Suprapubic skin (tissue), 4 donors: ENCODE data around the gene ANTXR2. TPM values are rescaled to one million over a fixed set of nuclear protein-coding genes. Genes with fewer than 3 reads are reported as not detected.

Experiments
- DNase-seq, 2 donors: peaks; one replicate each; pipeline ENCODE4 v3.0.0-alpha.2; 2019; ENCODE audit warnings: low spot score in 2 of 2
- H3K27ac ChIP-seq: fragments of 200-600 bp; sonication (generic); one replicate; pipeline ENCODE4 v1.5.1; 2019
- H3K27me3 ChIP-seq: fragments of 200-600 bp; sonication (generic); one replicate; pipeline ENCODE4 v1.5.1; 2019
- H3K36me3 ChIP-seq: fragments of 200-600 bp; sonication (generic); one replicate; pipeline ENCODE4 v1.5.1; 2019
- H3K4me1 ChIP-seq: fragments of 200-600 bp; sonication (generic); one replicate; pipeline ENCODE4 v1.5.1; 2019
- H3K4me3 ChIP-seq: fragments of 200-600 bp; sonication (generic); one replicate; pipeline ENCODE4 v1.5.1; 2019; ENCODE audit warnings: mild to moderate bottlenecking
- H3K9me3 ChIP-seq: fragments of 200-600 bp; sonication (generic); one replicate; pipeline ENCODE4 v1.5.1; 2019
- CTCF ChIP-seq, 2 donors: fragments of 200-600 bp in 1 of 2; fragments of 450-650 bp in 1 of 2; sonication (generic) in 1 of 2; IDR thresholded peaks; one replicate each; pipeline ENCODE4 v1.5.1; 2016 to 2019; ENCODE audit warnings: antibody characterized with exemption in 2 of 2, mild to moderate bottlenecking in 1 of 2, moderate library complexity in 1 of 2
- EP300 ChIP-seq: sonication (generic); formaldehyde crosslinking; IDR thresholded peaks from one replicate; pipeline ENCODE4 v1.6.1; 2017; ENCODE audit warnings: antibody characterized with exemption
- POLR2A ChIP-seq, 2 donors: fragments of 450-650 bp; IDR thresholded peaks; one replicate each; pipeline ENCODE4 v1.6.1; 2017; ENCODE audit warnings: antibody characterized with exemption in 2 of 2, mild to moderate bottlenecking in 2 of 2, moderate library complexity in 2 of 2
- POLR2AphosphoS5 ChIP-seq, 3 donors: sonication (generic); formaldehyde crosslinking; IDR thresholded peaks; one replicate each; pipeline ENCODE4 v1.6.1; 2017; ENCODE audit warnings: antibody characterized with exemption in 3 of 3
- WGBS: methylation state at CpG from one replicate; pipeline ENCODE4 v1.1.5; 2018; 5-methylcytosine and 5-hydroxymethylcytosine counted together
- total RNA-seq, 4 donors: library from RNA; depleted of rRNA; stranded (reverse); fragments of >200 nt; gene quantifications; one replicate each; pipeline ENCODE4 v1.1.0, GENCODE V29; 2016

The ANTXR2 gene
- total RNA-seq, 4 donors from 2014 or later: 9.8 to 22.2 (median 12.8) TPM

- H3K27ac ChIP-seq: no peak overlapping the region
- TF ChIP-seq POLR2A (IDR thresholded peaks at IDR 0.05) (no peak), CTCF (IDR thresholded peaks at IDR 0.05) (no peak)
- no peaks in the 10 kb centered on the region for H3K4me1 ChIP-seq
- H3K36me3 ChIP-seq: peaks cover 17% of the 10 kb centered on the region
- DNase-seq: no peak
- no peaks in the 10 kb centered on the region for H3K9me3 ChIP-seq
- no peak overlapping the region for H3K4me3 ChIP-seq
- WGBS: 93% methylated on average over 1 of the region's 1 CpG
- no peaks in the 10 kb centered on the region for H3K27me3 ChIP-seq
Measured at GRCh38 chr4:79979785-79980437, 93.1 kb downstream of the ANTXR2 start.

GRCh38 chr4:79977131-79977840 lies 95.7 kb downstream of the ANTXR2 start:
- Histone ChIP-seq H3K4me3 (no peak overlapping the region), H3K27ac (no peak overlapping the region), H3K9me3 (no peaks in the 10 kb centered on the region), H3K36me3 (peaks cover 17% of the 10 kb centered on the region), H3K4me1 (no peaks in the 10 kb centered on the region), H3K27me3 (no peaks in the 10 kb centered on the region)
- no peak for TF ChIP-seq POLR2A (IDR thresholded peaks at IDR 0.05)
- TF ChIP-seq POLR2AphosphoS5 (IDR thresholded peaks at IDR 0.05): no peak
- TF ChIP-seq EP300: no peak
- TF ChIP-seq CTCF (IDR thresholded peaks at IDR 0.05): no peak
- 95% methylated on average over 7 of the region's 7 CpGs for WGBS
- DNase-seq: no peak

- Histone ChIP-seq H3K27ac (no peak overlapping the region), H3K4me1 (no peaks in the 10 kb centered on the region), H3K4me3 (peak overlapping the region; percentile 17), H3K9me3 (no peaks in the 10 kb centered on the region), H3K27me3 (no peaks in the 10 kb centered on the region), H3K36me3 (peaks cover 8% of the 10 kb centered on the region)
- TF ChIP-seq POLR2A (IDR thresholded peaks at IDR 0.05): no peak
- TF ChIP-seq EP300: no peak
- TF ChIP-seq POLR2AphosphoS5 (IDR thresholded peaks at IDR 0.05): no peak
- TF ChIP-seq CTCF (IDR thresholded peaks at IDR 0.05): no peak
- WGBS: 67% methylated on average over 60 of the region's 60 CpGs
- no peak for DNase-seq
Measured at GRCh38 chr4:79964400-79965211, 108.4 kb downstream of the ANTXR2 start.

GRCh38 chr4:79964020-79964399 lies 109.0 kb downstream of the ANTXR2 start:
- H3K9me3 ChIP-seq: no peaks in the 10 kb centered on the region
- no peak overlapping the region for H3K27ac ChIP-seq
- no peak overlapping the region for H3K4me3 ChIP-seq
- H3K4me1 ChIP-seq: no peaks in the 10 kb centered on the region
- no peaks in the 10 kb centered on the region for H3K27me3 ChIP-seq
- TF ChIP-seq CTCF (IDR thresholded peaks at IDR 0.05) (no peak), POLR2AphosphoS5 (IDR thresholded peaks at IDR 0.05) (no peak), EP300 (no peak), POLR2A (IDR thresholded peaks at IDR 0.05) (no peak)
- WGBS: 93% methylated on average over 8 of the region's 8 CpGs
- H3K36me3 ChIP-seq: peaks cover 8% of the 10 kb centered on the region
- DNase-seq: no peak

GRCh38 chr4:79959652-79960051 lies 113.4 kb downstream of the ANTXR2 start:
- DNase-seq: no peak
- Histone ChIP-seq H3K4me3 (no peak overlapping the region), H3K36me3 (peaks cover 3% of the 10 kb centered on the region), H3K4me1 (no peaks in the 10 kb centered on the region), H3K27me3 (no peaks in the 10 kb centered on the region), H3K9me3 (no peaks in the 10 kb centered on the region), H3K27ac (no peak overlapping the region)
- TF ChIP-seq EP300: no peak
- no peak for TF ChIP-seq POLR2AphosphoS5 (IDR thresholded peaks at IDR 0.05)
- no peak for TF ChIP-seq POLR2A (IDR thresholded peaks at IDR 0.05)
- no peak for TF ChIP-seq CTCF (IDR thresholded peaks at IDR 0.05)
- WGBS: 91% methylated on average over 7 of the region's 7 CpGs
